ENCODE data around the gene GSTM1. TPM values are rescaled to one million over a fixed set of nuclear protein-coding genes. Genes with fewer than 3 reads are reported as not detected.

Gene GSTM1
- total RNA-seq, 1 donor from 2014 or later, result not detected

GRCh38 chr1:109642626-109643025, 45.0 kb upstream of the GSTM1 start:
- H3K4me3 ChIP-seq (ENCODE audit: low read depth, low read length), result no peak overlapping the region
- no peak for DNase-seq (ENCODE audit: low read depth)
- TF ChIP-seq CTCF (conservative IDR thresholded peaks at IDR 0.05; ENCODE audit: low read depth, low read length), result no peak

GRCh38 chr1:109643385-109644230, 44.0 kb upstream of the GSTM1 start:
- TF ChIP-seq CTCF (conservative IDR thresholded peaks at IDR 0.05; ENCODE audit: low read depth, low read length), result peak; percentile 89
- no peak for DNase-seq (ENCODE audit: low read depth)
- no peak overlapping the region for H3K4me3 ChIP-seq (ENCODE audit: low read depth, low read length)

- no peak for TF ChIP-seq CTCF (conservative IDR thresholded peaks at IDR 0.05; ENCODE audit: low read depth, low read length)
- H3K4me3 ChIP-seq (ENCODE audit: low read depth, low read length), result no peak overlapping the region
- no peak for DNase-seq (ENCODE audit: low read depth)
These were observed 42.9 kb upstream of the GSTM1 start for GRCh38 chr1:109644670-109645069.

- no peak for DNase-seq (ENCODE audit: low read depth)
- peak; percentile 46 for TF ChIP-seq CTCF (conservative IDR thresholded peaks at IDR 0.05; ENCODE audit: low read depth, low read length)
- H3K4me3 ChIP-seq (ENCODE audit: low read depth, low read length), result peak overlapping the region; percentile 21
These were observed 38.1 kb upstream of the GSTM1 start for GRCh38 chr1:109649491-109649914.

- DNase-seq (ENCODE audit: low read depth), result no peak
- no peak overlapping the region for H3K4me3 ChIP-seq (ENCODE audit: low read depth, low read length)
- TF ChIP-seq CTCF (conservative IDR thresholded peaks at IDR 0.05; ENCODE audit: low read depth, low read length), result no peak
These were observed 37.0 kb upstream of the GSTM1 start for GRCh38 chr1:109650609-109651008.

GRCh38 chr1:109652402-109652801, 35.2 kb upstream of the GSTM1 start:
- H3K4me3 ChIP-seq (ENCODE audit: low read depth, low read length), result no peak overlapping the region
- no peak for TF ChIP-seq CTCF (conservative IDR thresholded peaks at IDR 0.05; ENCODE audit: low read depth, low read length)
- DNase-seq (ENCODE audit: low read depth), result no peak

- DNase-seq (ENCODE audit: low read depth), result no peak
- no peak overlapping the region for H3K4me3 ChIP-seq (ENCODE audit: low read depth, low read length)
- TF ChIP-seq CTCF (conservative IDR thresholded peaks at IDR 0.05; ENCODE audit: low read depth, low read length), result no peak
These were observed 34.3 kb upstream of the GSTM1 start for GRCh38 chr1:109653306-109653705.
